ENCODE results near the gene IL15.

Gene IL15

GRCh38 chr4:141647966-141648365 lies 11.6 kb downstream of the IL15 start:
- H3K36me3 ChIP-seq (ENCODE audit: control insufficient read depth in 1 of 2, insufficient read depth in 2 of 2, low read length in 2 of 2) = no peaks in the 10 kb centered on the region
- H3K4me3 ChIP-seq (ENCODE audit: low read depth in 1 of 2, low read length in 2 of 2) = no peak overlapping the region
- H3K27me3 ChIP-seq (ENCODE audit: low read depth, low read length) = no peaks in the 10 kb centered on the region
- peak overlapping the region; percentile 3 for H3K27ac ChIP-seq (ENCODE audit: low read length)
- H3K9me3 ChIP-seq (ENCODE audit: control insufficient read depth in 1 of 2, low read length in 2 of 2) = no peaks in the 10 kb centered on the region
- peaks cover 12 to 16% of the 10 kb centered on the region in 2 donors for H3K4me1 ChIP-seq (ENCODE audit: control insufficient read depth in 1 of 2, insufficient read depth in 2 of 2, low read length in 2 of 2)

GRCh38 chr4:141652161-141652778 lies 15.9 kb downstream of the IL15 start:
- Histone ChIP-seq H3K27me3 (ENCODE audit: low read depth, low read length) (no peaks in the 10 kb centered on the region), H3K27ac (ENCODE audit: low read length) (peak overlapping the region; percentile 42), H3K4me3 (ENCODE audit: low read depth in 1 of 2, low read length in 2 of 2) (no peak overlapping the region), H3K4me1 (ENCODE audit: control insufficient read depth in 1 of 2, insufficient read depth in 2 of 2, low read length in 2 of 2) (peaks cover 12 to 14% of the 10 kb centered on the region in 2 donors), H3K36me3 (ENCODE audit: control insufficient read depth in 1 of 2, insufficient read depth in 2 of 2, low read length in 2 of 2) (no peaks in the 10 kb centered on the region), H3K9me3 (ENCODE audit: control insufficient read depth in 1 of 2, low read length in 2 of 2) (no peaks in the 10 kb centered on the region)

GRCh38 chr4:141654098-141654497 lies 17.7 kb downstream of the IL15 start:
- H3K4me1 ChIP-seq (ENCODE audit: control insufficient read depth in 1 of 2, insufficient read depth in 2 of 2, low read length in 2 of 2) = peaks cover 9 to 12% of the 10 kb centered on the region in 2 donors
- H3K36me3 ChIP-seq (ENCODE audit: control insufficient read depth in 1 of 2, insufficient read depth in 2 of 2, low read length in 2 of 2) = no peaks in the 10 kb centered on the region
- H3K9me3 ChIP-seq (ENCODE audit: control insufficient read depth in 1 of 2, low read length in 2 of 2) = no peaks in the 10 kb centered on the region
- H3K4me3 ChIP-seq (ENCODE audit: low read depth in 1 of 2, low read length in 2 of 2) = no peak overlapping the region
- no peaks in the 10 kb centered on the region for H3K27me3 ChIP-seq (ENCODE audit: low read depth, low read length)
- H3K27ac ChIP-seq (ENCODE audit: low read length) = no peak overlapping the region

- H3K27ac ChIP-seq (ENCODE audit: low read length) = no peak overlapping the region
- no peaks in the 10 kb centered on the region for H3K36me3 ChIP-seq (ENCODE audit: control insufficient read depth in 1 of 2, insufficient read depth in 2 of 2, low read length in 2 of 2)
- peaks cover 9 to 12% of the 10 kb centered on the region in 2 donors for H3K4me1 ChIP-seq (ENCODE audit: control insufficient read depth in 1 of 2, insufficient read depth in 2 of 2, low read length in 2 of 2)
- H3K27me3 ChIP-seq (ENCODE audit: low read depth, low read length) = no peaks in the 10 kb centered on the region
- H3K9me3 ChIP-seq (ENCODE audit: control insufficient read depth in 1 of 2, low read length in 2 of 2) = no peaks in the 10 kb centered on the region
- no peak overlapping the region for H3K4me3 ChIP-seq (ENCODE audit: low read depth in 1 of 2, low read length in 2 of 2)
Observed at GRCh38 chr4:141656031-141656430, 19.6 kb downstream of the IL15 start.

GRCh38 chr4:141657550-141658250 lies 21.3 kb downstream of the IL15 start:
- Histone ChIP-seq H3K9me3 (ENCODE audit: control insufficient read depth in 1 of 2, low read length in 2 of 2) (no peaks in the 10 kb centered on the region), H3K4me1 (ENCODE audit: control insufficient read depth in 1 of 2, insufficient read depth in 2 of 2, low read length in 2 of 2) (peaks cover 2 to 3% of the 10 kb centered on the region in 2 donors), H3K27ac (ENCODE audit: low read length) (no peak overlapping the region), H3K36me3 (ENCODE audit: control insufficient read depth in 1 of 2, insufficient read depth in 2 of 2, low read length in 2 of 2) (no peaks in the 10 kb centered on the region), H3K4me3 (ENCODE audit: low read depth in 1 of 2, low read length in 2 of 2) (no peak overlapping the region), H3K27me3 (ENCODE audit: low read depth, low read length) (no peaks in the 10 kb centered on the region)

GRCh38 chr4:141658309-141658708 lies 21.9 kb downstream of the IL15 start:
- H3K27ac ChIP-seq (ENCODE audit: low read length) = no peak overlapping the region

GRCh38 chr4:141659539-141659938 lies 23.2 kb downstream of the IL15 start:
- H3K4me3 ChIP-seq (ENCODE audit: low read depth in 1 of 2, low read length in 2 of 2) = no peak overlapping the region
- H3K4me1 ChIP-seq (ENCODE audit: control insufficient read depth in 1 of 2, insufficient read depth in 2 of 2, low read length in 2 of 2) = no peaks in the 10 kb centered on the region
- no peaks in the 10 kb centered on the region for H3K9me3 ChIP-seq (ENCODE audit: control insufficient read depth in 1 of 2, low read length in 2 of 2)

More at GRCh38 chr4:141658309-141658708, 21.9 kb downstream of the IL15 start:
- no peak overlapping the region for H3K4me3 ChIP-seq (ENCODE audit: low read depth in 1 of 2, low read length in 2 of 2)
- H3K36me3 ChIP-seq (ENCODE audit: control insufficient read depth in 1 of 2, insufficient read depth in 2 of 2, low read length in 2 of 2) = no peaks in the 10 kb centered on the region
- H3K9me3 ChIP-seq (ENCODE audit: control insufficient read depth in 1 of 2, low read length in 2 of 2) = no peaks in the 10 kb centered on the region
- H3K27me3 ChIP-seq (ENCODE audit: low read depth, low read length) = no peaks in the 10 kb centered on the region
- no peaks in the 10 kb centered on the region for H3K4me1 ChIP-seq (ENCODE audit: control insufficient read depth in 1 of 2, insufficient read depth in 2 of 2, low read length in 2 of 2)

GRCh38 chr4:141660880-141661279 lies 24.5 kb downstream of the IL15 start:
- H3K36me3 ChIP-seq (ENCODE audit: control insufficient read depth in 1 of 2, insufficient read depth in 2 of 2, low read length in 2 of 2) = no peaks in the 10 kb centered on the region
- H3K27ac ChIP-seq (ENCODE audit: low read length) = no peak overlapping the region
- H3K9me3 ChIP-seq (ENCODE audit: control insufficient read depth in 1 of 2, low read length in 2 of 2) = no peaks in the 10 kb centered on the region
- no peak overlapping the region for H3K4me3 ChIP-seq (ENCODE audit: low read depth in 1 of 2, low read length in 2 of 2)
- no peaks in the 10 kb centered on the region for H3K27me3 ChIP-seq (ENCODE audit: low read depth, low read length)
- no peaks in the 10 kb centered on the region for H3K4me1 ChIP-seq (ENCODE audit: control insufficient read depth in 1 of 2, insufficient read depth in 2 of 2, low read length in 2 of 2)

More at GRCh38 chr4:141659539-141659938, 23.2 kb downstream of the IL15 start:
- no peak overlapping the region for H3K27ac ChIP-seq (ENCODE audit: low read length)
- H3K36me3 ChIP-seq (ENCODE audit: control insufficient read depth in 1 of 2, insufficient read depth in 2 of 2, low read length in 2 of 2) = no peaks in the 10 kb centered on the region
- no peaks in the 10 kb centered on the region for H3K27me3 ChIP-seq (ENCODE audit: low read depth, low read length)

- no peak overlapping the region for H3K4me3 ChIP-seq (ENCODE audit: low read depth in 1 of 2, low read length in 2 of 2)
- H3K4me1 ChIP-seq (ENCODE audit: control insufficient read depth in 1 of 2, insufficient read depth in 2 of 2, low read length in 2 of 2) = no peaks in the 10 kb centered on the region
- no peaks in the 10 kb centered on the region for H3K36me3 ChIP-seq (ENCODE audit: control insufficient read depth in 1 of 2, insufficient read depth in 2 of 2, low read length in 2 of 2)
- H3K9me3 ChIP-seq (ENCODE audit: control insufficient read depth in 1 of 2, low read length in 2 of 2) = no peaks in the 10 kb centered on the region
- no peaks in the 10 kb centered on the region for H3K27me3 ChIP-seq (ENCODE audit: low read depth, low read length)
- H3K27ac ChIP-seq (ENCODE audit: low read length) = no peak overlapping the region
Observed at GRCh38 chr4:141668200-141668910, 32.0 kb downstream of the IL15 start.

GRCh38 chr4:141669501-141669900 lies 33.1 kb downstream of the IL15 start:
- Histone ChIP-seq H3K27me3 (ENCODE audit: low read depth, low read length) (no peaks in the 10 kb centered on the region), H3K4me1 (ENCODE audit: control insufficient read depth in 1 of 2, insufficient read depth in 2 of 2, low read length in 2 of 2) (no peaks in the 10 kb centered on the region), H3K27ac (ENCODE audit: low read length) (no peak overlapping the region), H3K4me3 (ENCODE audit: low read depth in 1 of 2, low read length in 2 of 2) (no peak overlapping the region), H3K36me3 (ENCODE audit: control insufficient read depth in 1 of 2, insufficient read depth in 2 of 2, low read length in 2 of 2) (no peaks in the 10 kb centered on the region), H3K9me3 (ENCODE audit: control insufficient read depth in 1 of 2, low read length in 2 of 2) (no peaks in the 10 kb centered on the region)

- Histone ChIP-seq H3K9me3 (ENCODE audit: control insufficient read depth in 1 of 2, low read length in 2 of 2) (no peaks in the 10 kb centered on the region), H3K4me3 (ENCODE audit: low read depth in 1 of 2, low read length in 2 of 2) (no peak overlapping the region), H3K36me3 (ENCODE audit: control insufficient read depth in 1 of 2, insufficient read depth in 2 of 2, low read length in 2 of 2) (no peaks in the 10 kb centered on the region), H3K27ac (ENCODE audit: low read length) (no peak overlapping the region), H3K27me3 (ENCODE audit: low read depth, low read length) (no peaks in the 10 kb centered on the region), H3K4me1 (ENCODE audit: control insufficient read depth in 1 of 2, insufficient read depth in 2 of 2, low read length in 2 of 2) (peaks cover 0 to 5% of the 10 kb centered on the region in 2 donors)
Observed at GRCh38 chr4:141675384-141675783, 39.0 kb downstream of the IL15 start.

Measured in muscle layer of duodenum (tissue), 2 donors.